ENCODE data around the gene PCBP3.

DNA sequence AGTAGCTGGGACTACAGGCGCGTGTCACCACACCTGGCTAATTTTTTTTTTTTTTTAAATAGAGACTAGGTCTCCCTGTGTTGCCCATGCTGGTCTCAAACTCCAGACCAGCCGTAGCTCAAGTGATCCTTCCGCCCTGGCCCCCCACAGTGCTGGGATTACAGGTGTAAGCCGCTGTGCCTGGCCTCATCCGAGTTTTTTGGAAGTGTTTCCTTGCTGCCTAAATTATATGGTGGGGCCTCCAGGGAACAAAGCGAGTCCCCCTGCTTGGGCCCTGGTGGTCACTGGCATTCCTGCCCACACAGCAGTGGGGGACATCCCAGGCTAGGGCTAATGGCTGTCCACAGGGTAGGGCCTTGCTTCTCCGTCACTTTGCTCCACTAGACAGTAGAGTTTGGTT is 143.8 kb downstream of the PCBP3 start:
- no peak for TF ChIP-seq CTCF (IDR thresholded peaks at IDR 0.05; ENCODE audit: insufficient read depth, low read length, poor library complexity, severe bottlenecking)
- TF ChIP-seq EZH2phosphoT487 (conservative IDR thresholded peaks at IDR 0.05; ENCODE audit: low read length), result no peak

Data from SU-DHL-6 (cell line).